DND-41 (cell line): ENCODE results near the gene BPIFB1.

ENCODE experiments used
- EZH2 ChIP-seq: IDR thresholded peaks from 3 replicates; pipeline ENCODE4 v1.6.1; 2012; ENCODE audit warnings: borderline replicate concordance, low read depth, mild to moderate bottlenecking, moderate library complexity, low read length, inconsistent platforms; ENCODE audit not compliant: severe bottlenecking
- TF ChIP-seq, protein P1 (sequence below): IDR thresholded peaks from 2 replicates; pipeline ENCODE4 v1.5.1; 2012; ENCODE audit warnings: borderline replicate concordance, low read length, moderate library complexity, mild to moderate bottlenecking; ENCODE audit not compliant: poor library complexity, severe bottlenecking; ENCODE audit errors: extremely low read depth

DNA sequence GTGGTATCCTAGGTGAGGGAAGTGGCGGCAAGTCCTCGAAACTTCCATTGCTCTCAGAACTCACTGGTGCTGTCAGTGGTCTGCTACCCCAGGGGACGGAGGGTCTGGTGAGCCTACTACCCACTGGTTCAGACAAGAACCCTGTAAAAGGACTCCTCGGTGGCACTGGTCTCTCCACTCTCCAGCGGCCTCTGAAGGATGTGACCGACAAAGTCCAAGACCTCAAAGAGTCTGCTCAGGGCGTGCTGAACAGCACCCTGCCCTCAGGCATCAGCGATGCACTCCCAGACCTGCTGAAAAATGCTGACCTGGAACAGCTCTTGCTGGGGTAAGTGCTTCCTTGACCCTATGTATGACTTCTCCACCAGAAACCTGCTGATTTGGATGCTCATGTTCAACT is 66.5 kb downstream of the BPIFB1 start:
- TF ChIP-seq, protein P1, sequence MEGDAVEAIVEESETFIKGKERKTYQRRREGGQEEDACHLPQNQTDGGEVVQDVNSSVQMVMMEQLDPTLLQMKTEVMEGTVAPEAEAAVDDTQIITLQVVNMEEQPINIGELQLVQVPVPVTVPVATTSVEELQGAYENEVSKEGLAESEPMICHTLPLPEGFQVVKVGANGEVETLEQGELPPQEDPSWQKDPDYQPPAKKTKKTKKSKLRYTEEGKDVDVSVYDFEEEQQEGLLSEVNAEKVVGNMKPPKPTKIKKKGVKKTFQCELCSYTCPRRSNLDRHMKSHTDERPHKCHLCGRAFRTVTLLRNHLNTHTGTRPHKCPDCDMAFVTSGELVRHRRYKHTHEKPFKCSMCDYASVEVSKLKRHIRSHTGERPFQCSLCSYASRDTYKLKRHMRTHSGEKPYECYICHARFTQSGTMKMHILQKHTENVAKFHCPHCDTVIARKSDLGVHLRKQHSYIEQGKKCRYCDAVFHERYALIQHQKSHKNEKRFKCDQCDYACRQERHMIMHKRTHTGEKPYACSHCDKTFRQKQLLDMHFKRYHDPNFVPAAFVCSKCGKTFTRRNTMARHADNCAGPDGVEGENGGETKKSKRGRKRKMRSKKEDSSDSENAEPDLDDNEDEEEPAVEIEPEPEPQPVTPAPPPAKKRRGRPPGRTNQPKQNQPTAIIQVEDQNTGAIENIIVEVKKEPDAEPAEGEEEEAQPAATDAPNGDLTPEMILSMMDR: no peak
- no peak for TF ChIP-seq EZH2
